GM19395 (cell line): Measurements from ENCODE around the gene MYO5C.

ENCODE experiments used
- ATAC-seq: cut with Tn5 transposase; IDR thresholded peaks from one replicate; pipeline ENCODE4 v1.9.1; 2021; ENCODE audit warnings: mild to moderate bottlenecking, moderate library complexity; ENCODE audit not compliant: unreplicated experiment

MYO5C gene

GRCh38 chr15:52295421-52296001 lies at the start of gene MYO5C:
TSS of gene MYO5C (minus strand) at chr15:52295804. CDS start at chr15:52295636, 168 bp downstream.
- ATAC-seq: no peak

- no peak for ATAC-seq
Measured at GRCh38 chr15:52344592-52344991, 49.0 kb upstream of the MYO5C start.

GRCh38 chr15:52343831-52344230 lies 48.2 kb upstream of the MYO5C start:
- ATAC-seq: no peak

- no peak for ATAC-seq
Measured at GRCh38 chr15:52340093-52340492, 44.5 kb upstream of the MYO5C start.

GRCh38 chr15:52338891-52339290 lies 43.3 kb upstream of the MYO5C start:
- ATAC-seq: no peak

GRCh38 chr15:52338058-52338457 lies 42.5 kb upstream of the MYO5C start:
- no peak for ATAC-seq

- ATAC-seq: no peak
Measured at GRCh38 chr15:52337198-52337853, 41.7 kb upstream of the MYO5C start.

GRCh38 chr15:52336529-52336928 lies 40.9 kb upstream of the MYO5C start:
- no peak for ATAC-seq

- ATAC-seq: no peak
Measured at GRCh38 chr15:52334491-52335160, 39.0 kb upstream of the MYO5C start.

GRCh38 chr15:52331490-52332240 lies 36.1 kb upstream of the MYO5C start:
- ATAC-seq: peak; percentile 95

- ATAC-seq: no peak
Measured at GRCh38 chr15:52329987-52330386, 34.4 kb upstream of the MYO5C start.

GRCh38 chr15:52329150-52329549 lies 33.5 kb upstream of the MYO5C start:
- ATAC-seq: no peak

GRCh38 chr15:52328680-52329079 lies 33.1 kb upstream of the MYO5C start:
- ATAC-seq: no peak

GRCh38 chr15:52326756-52327155 lies 31.2 kb upstream of the MYO5C start:
- ATAC-seq: no peak

GRCh38 chr15:52324109-52324508 lies 28.5 kb upstream of the MYO5C start:
- ATAC-seq: no peak

- no peak for ATAC-seq
Measured at GRCh38 chr15:52318729-52319500, 23.3 kb upstream of the MYO5C start.

GRCh38 chr15:52317688-52318087 lies 22.1 kb upstream of the MYO5C start:
- no peak for ATAC-seq

GRCh38 chr15:52317022-52317421 lies 21.4 kb upstream of the MYO5C start:
- ATAC-seq: no peak

- peak; percentile 71 for ATAC-seq
Measured at GRCh38 chr15:52309154-52309548, 13.5 kb upstream of the MYO5C start.

- peak; percentile 81 for ATAC-seq
Measured at GRCh38 chr15:52308446-52309153, 13.0 kb upstream of the MYO5C start.
